ENCODE measurements around the gene EI24.

DNA sequence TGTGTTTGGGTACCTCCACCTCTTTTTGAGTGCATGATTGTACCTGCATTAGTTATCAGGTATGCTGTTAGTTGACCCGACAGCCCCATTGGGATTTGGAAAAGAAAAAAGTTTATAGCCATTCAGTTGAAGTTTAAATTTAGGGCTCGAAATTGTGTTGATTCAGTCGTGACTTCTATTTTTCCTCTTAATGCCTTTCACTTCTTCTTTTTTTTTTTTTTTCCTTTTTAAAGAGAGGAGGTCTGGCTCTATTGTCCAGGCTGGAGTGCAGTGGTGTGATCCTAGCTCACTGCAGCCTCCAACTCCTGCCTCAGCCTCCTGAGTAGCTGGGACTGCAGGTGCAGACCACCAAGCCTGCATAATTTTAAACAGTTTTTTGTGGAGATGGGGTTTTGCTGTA is 25.7 kb downstream of the EI24 start:
- TF ChIP-seq, protein P1, sequence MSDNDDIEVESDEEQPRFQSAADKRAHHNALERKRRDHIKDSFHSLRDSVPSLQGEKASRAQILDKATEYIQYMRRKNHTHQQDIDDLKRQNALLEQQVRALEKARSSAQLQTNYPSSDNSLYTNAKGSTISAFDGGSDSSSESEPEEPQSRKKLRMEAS (IDR thresholded peaks at IDR 0.05), result no peak
- TF ChIP-seq TEAD4 (IDR thresholded peaks at IDR 0.05) (no peak), TAF1 (IDR thresholded peaks at IDR 0.05; ENCODE audit: low read depth) (no peak)

Data from Ishikawa (cell line).